GM20431 (cell line): Measurements from ENCODE around the gene DOCK10.
"Not testable (repeated sequence)": the region's sequence is repeated elsewhere in the genome, so short reads cannot be mapped to it uniquely, and the experiment has no call there.

ENCODE experiments used
- in situ Hi-C: fragments of 300-500 bp; cut with MseI, MboI; formaldehyde crosslinking; loops from one replicate; pipeline ENCODE4 v1.15.0; 2020; ENCODE audit warnings: low sequenced_read_pairs; ENCODE audit not compliant: unreplicated experiment

Gene DOCK10

DNA sequence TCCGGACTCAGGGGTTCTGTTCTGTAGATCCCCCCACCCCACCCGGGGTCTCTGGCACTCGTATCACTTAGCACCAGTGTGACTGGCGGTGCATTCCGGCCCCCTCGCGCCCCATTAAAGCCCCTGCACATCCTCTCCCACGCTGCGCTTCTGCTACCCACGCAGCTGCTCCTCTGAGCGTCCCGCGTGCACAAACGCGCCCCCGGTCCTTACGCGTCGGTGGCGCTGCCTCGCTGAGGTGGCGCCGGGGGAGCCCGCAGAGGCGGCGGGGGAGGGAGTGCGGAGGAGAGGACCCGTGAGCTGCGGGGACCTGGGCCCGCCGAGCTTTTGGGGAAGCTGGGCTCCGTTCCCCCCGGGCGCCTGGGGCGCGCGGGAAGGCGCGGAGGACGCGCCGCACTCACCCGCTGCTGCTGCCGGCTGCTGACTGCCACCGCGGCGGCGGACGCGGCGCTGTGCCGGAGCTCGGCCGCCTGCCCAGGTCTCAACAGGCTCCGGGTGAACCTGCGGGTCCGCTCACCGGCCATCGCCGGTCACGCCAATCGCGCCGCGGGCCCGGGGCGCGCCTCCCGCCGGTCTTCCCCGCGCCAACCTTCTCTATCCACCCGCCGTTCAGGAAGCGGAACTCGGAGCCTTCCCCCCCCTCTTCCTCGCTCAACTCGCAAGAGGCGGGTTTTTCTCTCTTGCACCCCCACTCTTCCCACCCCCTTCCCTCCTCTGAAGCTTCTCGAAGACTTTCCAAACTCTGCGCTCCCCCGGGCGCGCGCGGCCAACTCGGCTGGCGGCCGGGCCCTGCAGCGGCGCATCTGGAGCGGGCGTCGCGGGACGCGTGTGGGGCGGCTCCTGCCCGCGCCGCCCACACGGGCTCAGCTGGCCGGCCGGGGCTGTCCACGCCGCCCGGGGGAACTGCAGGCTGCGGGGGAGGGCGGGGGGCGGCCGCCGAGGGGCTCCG lies at the start of gene DOCK10:
Gene DOCK10 (minus strand): TSS at position 618 of the 949 bp plus-strand sequence. CDS start 94 bp downstream, at position 524.
- in situ Hi-C loops = no loop called here

DNA sequence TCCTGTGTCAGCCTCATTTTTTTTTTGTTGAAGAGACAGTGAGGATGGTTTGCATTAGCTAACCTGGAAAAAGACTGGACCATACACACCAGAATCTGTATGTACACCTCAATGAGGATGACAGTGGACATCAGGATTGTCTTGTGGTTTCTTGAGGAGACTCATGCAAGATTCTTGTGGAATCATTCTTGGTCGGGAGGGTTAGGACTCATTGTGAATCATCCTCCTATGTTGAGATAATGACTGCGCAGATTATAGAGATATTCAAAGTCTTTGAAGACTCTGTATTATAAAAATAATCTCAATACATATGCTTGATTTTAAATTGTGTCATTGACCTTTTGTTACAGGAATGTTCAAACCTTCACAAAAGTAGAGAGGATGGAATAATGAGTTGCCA lies 49.1 kb upstream of the DOCK10 start:
- in situ Hi-C loops = no loop called here

DNA sequence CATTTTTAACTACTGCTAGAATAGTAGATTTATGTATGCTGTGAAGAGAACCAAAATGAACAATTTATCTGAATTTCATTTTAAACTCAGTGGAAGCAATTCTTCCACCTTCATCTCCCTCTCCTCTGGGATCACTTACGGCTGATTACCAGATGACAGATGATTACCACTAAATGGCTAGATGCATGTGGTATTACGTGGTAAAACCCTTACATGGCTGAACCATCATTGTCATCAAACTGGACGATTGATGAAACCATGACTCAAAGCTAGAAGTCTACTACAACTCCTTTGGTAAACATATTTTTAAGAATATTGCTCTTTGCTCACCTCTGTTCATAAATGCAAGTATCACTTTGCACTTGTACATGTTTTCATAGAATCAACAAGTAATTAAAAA lies 48.5 kb upstream of the DOCK10 start:
- in situ Hi-C loops = no loop called here

GRCh38 chr2:225086915-225087314 lies 44.6 kb upstream of the DOCK10 start:
- in situ Hi-C loops = no loop called here

GRCh38 chr2:225086439-225086838 lies 44.2 kb upstream of the DOCK10 start:
- in situ Hi-C loops = no loop called here

DNA sequence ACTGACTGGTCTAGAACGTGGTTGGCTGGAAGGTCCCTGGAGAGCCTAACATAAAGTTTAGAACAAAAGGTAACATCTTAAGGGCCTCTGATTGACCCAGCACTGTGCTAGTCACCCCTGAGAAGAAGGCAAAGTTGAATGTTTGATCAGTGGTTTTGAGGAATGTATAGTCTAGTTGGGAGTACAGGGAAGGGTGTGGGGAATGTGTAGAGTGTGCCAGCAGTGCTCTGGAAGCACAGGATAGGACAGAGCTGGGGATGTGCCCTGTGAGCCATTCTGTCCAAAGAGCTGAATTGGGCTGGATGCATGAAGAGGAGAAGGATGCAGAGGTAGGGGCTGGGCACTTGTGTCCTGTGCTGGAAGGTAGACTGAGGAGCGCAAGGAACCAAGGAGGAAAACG lies 41.0 kb upstream of the DOCK10 start:
- in situ Hi-C loops = no loop called here

- in situ Hi-C loops = no loop called here
Measured at GRCh38 chr2:225076125-225076524, 33.9 kb upstream of the DOCK10 start.

DNA sequence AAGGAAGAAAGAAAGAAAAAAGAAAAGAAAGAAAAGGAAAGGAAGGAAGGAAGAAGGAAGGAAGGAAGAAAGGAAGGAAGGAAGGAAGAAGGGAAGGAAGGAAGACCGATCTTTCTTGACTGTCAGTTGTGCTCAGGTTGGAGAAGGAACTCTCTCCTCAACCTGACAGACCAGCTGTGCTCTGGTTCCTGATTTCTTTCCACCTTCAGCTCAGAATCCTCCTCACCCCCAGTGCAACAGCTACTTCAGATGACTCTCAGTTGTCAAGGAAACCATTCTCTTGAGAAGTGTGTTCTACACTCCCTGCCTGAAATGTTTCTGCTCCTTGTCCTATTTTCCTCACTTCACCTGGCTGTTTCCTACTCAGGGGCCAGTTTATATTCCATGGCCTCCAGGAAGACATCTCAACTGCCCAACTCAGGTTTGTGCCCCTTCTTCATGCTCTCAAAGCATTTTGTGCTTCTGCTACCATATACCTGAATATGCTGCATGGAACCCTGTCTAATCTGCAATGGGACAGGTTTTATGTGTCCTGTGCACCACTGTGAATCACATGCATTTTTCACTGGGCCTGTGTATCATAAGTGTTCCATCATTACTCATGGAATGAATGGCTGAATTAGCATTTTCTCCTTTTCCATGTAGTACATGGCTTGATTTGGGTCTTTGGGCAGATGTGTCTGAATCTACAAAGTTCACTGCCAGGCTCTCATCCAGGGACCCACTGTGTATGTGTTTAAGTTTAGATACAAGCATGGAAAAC lies 32.8 kb upstream of the DOCK10 start:
- in situ Hi-C loops = no loop called here

DNA sequence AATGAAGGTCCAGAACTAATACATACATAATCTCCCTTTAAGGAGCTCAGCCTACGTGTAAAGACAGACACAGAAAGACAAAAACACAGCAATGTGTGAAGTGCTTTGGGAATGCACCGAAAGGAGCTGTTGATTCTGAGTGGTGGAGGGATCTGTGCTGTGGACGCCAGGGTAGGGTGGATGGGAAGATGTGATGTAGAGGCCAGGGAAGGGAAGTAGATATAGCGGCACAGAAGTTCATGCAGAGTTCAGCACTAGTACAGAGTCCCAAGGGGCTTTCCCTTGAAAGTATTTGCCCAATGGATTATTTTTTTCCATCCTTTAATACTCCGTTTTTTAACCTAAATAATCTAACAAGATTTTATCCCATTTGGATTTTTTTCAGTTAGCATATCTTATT lies 32.1 kb upstream of the DOCK10 start:
- in situ Hi-C loops = no loop called here

DNA sequence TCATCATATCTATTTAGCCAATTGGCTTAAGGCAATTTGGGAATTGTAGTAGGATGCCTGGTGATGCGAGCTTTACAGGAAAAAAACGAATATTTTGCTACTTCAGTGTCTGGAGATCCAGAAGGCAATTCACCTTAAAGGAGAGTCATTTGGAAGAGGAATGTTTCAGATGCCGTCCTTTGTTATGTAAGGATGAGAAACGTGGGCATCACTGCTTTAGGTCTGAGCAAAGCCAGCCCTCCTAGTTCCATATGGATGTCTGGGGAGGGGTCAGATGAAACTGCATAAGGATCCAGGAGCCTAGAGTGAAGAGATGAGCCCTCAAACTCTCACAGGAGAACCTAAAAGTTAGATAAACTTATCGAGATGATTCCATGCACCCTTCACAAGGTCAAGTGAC lies 30.9 kb upstream of the DOCK10 start:
- in situ Hi-C loops = no loop called here

- in situ Hi-C loops = no loop called here
Measured at GRCh38 chr2:225072444-225072843, 30.2 kb upstream of the DOCK10 start.

DNA sequence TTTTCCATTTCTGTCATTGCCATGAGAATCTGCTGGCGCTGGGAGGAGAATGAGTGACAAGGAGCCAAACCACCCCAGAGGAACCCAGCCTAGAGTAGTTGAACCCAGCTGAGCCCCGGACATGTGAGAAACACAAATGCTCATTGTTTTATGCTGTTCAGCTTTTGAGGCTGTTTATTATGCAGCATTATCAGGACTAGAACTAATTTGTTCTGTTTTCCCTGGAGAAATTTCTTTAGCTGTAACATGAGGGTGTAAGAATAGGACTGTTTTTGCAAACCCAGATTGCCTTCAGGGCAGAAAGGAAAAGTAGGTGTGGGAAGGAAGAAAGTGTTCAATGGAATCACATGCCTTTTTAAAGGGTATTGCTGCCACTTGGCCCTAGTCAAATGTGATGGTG lies 28.5 kb upstream of the DOCK10 start:
- in situ Hi-C loops = no loop called here

DNA sequence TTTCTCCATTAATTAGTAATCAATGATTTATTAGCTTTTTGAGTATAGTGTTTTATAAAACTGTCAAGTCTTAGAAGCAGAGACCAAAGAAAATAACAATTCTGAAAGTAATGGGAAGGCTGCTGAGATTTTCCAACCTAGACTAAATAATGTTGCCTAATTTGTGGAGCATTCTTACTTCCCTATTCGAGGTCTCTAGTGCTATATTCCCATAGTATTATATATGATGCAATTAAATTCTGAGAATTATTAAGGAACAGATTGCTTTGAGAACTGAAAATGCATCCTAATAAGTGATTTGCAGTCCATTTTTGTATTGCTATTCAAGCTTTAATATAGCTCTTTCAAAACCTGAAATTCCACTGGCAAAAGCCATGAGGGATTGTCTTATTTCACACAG lies 27.7 kb upstream of the DOCK10 start:
- in situ Hi-C loops = no loop called here

DNA sequence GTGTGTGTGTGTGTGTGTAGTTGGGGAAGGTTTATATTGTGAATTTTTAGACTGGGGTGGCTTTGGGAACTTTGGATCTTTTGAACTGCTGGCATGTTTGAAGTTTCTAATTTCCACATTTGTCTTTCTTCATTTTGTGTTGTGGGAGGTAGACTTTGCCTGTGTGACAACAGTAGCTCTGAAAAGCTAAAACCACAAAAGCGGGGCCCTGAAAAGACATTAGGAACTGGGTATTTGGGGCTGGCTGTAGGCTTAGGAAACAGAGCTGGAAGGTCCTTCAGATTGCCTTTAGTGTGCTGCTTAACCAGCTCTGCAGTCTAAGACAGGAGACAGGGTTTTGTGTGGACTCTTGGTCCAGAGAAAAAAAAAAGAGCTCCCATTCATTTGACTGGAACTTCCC lies 27.2 kb upstream of the DOCK10 start:
- in situ Hi-C loops = no loop called here

DNA sequence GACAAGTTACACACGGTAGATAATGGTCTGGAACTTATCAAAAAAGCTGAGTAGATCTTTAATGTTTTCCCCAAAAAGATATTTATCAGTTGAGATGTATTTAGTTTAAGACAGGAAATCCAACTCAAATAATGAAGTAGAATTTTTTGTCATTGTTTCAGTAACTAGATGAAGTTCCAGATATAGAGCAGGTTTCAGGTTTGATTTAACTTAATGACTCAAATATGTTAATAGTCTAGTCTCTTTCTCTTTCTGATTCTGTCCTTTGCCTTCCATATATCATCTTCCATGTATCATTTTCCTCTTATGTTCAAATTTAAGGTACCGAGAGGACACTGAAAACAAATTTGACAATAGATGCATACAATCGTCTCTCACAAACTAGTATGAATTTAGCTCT lies 23.6 kb upstream of the DOCK10 start:
- in situ Hi-C loops = no loop called here

GRCh38 chr2:225064928-225065327 lies 22.7 kb upstream of the DOCK10 start:
- in situ Hi-C loops = no loop called here

DNA sequence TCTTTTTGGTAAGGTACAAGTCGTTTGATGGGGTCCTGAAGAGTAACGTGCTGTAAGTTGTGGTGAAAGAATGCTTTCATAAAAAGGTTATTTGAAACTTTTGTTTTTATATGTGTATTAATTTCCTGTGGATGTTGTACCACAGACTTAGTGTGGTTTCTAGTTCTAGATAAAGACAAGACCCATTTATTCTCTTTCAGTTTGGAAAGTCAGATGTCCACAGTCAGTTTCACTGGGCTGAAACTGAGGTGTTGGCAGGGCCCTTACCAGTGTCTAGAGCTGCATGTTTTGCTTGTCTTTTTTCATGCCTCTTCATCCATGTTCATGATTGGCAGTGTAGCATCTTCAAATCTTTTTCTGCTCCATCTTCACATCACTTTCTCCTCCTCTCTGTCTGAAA lies 22.1 kb upstream of the DOCK10 start:
- in situ Hi-C loops = no loop called here

GRCh38 chr2:225056330-225057073 lies 14.2 kb upstream of the DOCK10 start:
- in situ Hi-C loops = no loop called here

GRCh38 chr2:225055714-225056113 lies 13.4 kb upstream of the DOCK10 start:
- in situ Hi-C loops = no loop called here

- in situ Hi-C loops = no loop called here
Measured at GRCh38 chr2:225052703-225053102, 10.4 kb upstream of the DOCK10 start.

DNA sequence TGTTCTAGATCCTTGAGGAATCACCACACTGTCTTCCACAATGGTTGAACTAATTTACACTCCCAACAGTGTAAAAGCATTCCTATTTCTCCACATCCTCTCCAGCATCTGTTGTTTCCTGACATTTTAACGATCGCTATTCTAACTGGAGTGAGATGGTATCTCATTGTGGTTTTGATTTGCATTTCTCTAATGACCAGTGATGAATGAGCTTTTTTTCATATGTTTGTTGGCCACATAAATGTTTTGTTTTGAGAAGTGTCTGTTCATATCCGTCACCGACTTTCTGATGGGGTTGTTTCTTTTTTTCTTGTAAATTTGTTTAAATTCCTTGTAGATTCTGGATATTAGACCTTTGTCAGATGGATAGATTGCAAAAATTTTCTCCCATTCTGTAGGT lies 5.2 kb upstream of the DOCK10 start:
- in situ Hi-C loops = not testable (repeated sequence)
